Peyer's patch (tissue), 4 donors: ENCODE results near the gene CCNT1.

ENCODE experiments used
- CTCF ChIP-seq, 6 experiments: fragments of 450-650 bp in 4 of 6; fragments of 200-600 bp in 2 of 6; sonication (generic) in 1 of 6; IDR thresholded peaks; one replicate each; pipeline ENCODE4 v1.5.1; 2017 to 2019; ENCODE audit warnings: antibody characterized with exemption in 6 of 6, mild to moderate bottlenecking in 3 of 6, moderate library complexity in 1 of 6
- POLR2A ChIP-seq, 2 donors: fragments of 450-650 bp; IDR thresholded peaks; one replicate each; pipeline ENCODE4 v1.5.1; 2017; ENCODE audit warnings: antibody characterized with exemption in 2 of 2, mild to moderate bottlenecking in 2 of 2, moderate library complexity in 2 of 2

GRCh38 chr12:48691826-48692487, 24.6 kb downstream of the CCNT1 start:
- TF ChIP-seq CTCF (IDR thresholded peaks at IDR 0.05) (no peak), POLR2A (IDR thresholded peaks at IDR 0.05) (no peak)
